NCI-H1694 treated with DMSO at 0.1 percent for 48 hours (cell line): Measurements from ENCODE around the gene FAR1.
A peak's percentile ranks its signal among the peaks of the same experiment; 100 is the strongest.
"Not testable (repeated sequence)": the region's sequence is repeated elsewhere in the genome, so short reads cannot be mapped to it uniquely, and the experiment has no call there.

Experiments used
- DNase-seq: peaks from one replicate; lab custom pipeline; 2025; lab: John Stamatoyannopoulos, UW

The FAR1 gene

DNA sequence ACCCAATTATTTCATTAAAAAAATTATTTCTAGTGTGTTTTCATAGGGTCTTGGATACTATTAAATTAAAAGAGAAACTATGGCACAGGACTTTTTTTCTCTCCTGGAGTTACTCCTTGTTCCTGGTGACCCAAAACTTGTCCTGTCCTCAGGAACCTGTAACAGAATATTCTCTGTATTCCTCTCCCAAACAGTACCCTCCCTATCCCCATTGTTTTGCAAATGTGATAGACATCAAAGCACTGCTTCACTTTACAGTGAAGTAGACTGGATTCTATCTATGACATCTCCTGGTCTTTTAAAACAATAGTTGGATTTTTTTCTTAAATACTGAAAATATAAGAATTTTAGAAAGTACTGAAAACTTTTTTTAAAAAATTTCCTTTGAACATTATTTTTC is 37.2 kb downstream of the FAR1 start:
- no peak for DNase-seq

DNA sequence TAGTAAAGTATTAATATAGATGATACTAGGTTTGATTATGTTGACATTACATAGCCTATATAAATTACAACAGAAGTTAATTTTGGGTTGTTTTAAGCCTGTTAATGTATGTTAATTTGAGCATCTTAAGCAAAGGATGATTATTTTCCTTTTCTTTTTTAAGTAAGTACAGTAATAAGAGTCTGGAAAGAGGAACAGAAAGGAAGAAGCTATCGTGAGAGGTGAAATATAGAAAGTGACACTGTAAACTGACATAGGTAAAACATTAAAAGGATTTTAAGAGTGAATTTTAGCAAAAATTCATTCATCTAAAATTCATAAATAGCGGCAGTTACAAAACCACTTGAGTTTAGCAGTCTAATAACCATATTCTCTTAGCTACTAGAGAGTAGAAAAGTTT is 45.5 kb downstream of the FAR1 start:
- no peak for DNase-seq

DNA sequence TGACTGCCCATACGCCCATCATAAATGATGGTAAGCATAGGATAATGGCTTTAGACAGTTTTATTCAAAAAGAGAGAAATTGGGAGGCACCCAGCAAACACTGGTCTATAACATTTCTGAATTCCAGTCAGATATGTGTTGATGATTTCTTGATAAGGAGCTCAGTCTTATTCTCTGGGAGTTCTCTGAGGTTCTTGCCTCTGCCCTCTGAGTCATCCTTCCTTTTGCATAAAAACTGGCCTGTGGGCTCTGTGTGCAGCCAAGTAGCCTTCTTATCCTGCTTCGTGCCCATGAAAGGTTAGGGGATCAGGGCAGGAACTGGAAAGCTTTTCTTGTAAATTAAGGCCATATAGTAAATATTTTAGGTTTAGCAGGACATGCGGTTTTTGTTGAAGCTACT is 48.9 kb downstream of the FAR1 start:
- no peak for DNase-seq

DNA sequence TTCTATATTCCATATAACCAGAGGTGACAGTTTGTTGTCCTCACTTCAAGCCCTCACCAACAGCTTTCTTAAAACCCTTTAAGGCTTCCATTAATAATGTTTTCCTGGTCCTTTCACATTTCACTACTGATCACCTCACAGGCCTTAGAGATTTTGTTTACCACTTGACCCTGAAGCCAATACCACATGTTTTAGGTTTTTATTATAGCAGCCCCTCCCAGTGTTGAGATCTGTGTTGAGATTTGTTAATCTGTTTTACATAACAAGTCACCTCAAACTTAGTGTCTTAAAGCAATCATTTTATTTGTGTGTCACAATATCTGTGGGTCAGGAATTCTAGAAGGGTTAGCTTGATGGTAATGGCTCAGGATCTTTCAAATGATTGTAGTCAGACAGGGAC is 49.9 kb downstream of the FAR1 start:
- no peak for DNase-seq

DNA sequence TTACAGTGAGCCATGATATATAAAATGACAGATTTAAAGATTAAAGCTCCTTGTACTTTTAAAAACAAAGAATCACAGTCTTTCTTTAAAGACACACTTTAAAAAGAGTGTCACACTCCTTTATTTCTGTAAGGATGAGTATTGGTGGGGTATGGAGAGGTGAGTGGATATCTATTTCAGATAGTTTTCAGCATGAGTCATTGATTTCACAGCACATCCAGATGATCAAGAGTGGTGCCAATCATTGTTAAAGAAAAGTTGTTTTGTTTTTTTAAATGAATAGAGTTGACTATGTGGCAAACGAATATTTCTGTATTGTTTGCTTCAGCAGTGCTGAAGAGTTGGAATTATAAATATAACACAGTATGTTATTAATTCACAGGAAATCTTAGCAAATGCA is 52.5 kb downstream of the FAR1 start:
- DNase-seq = no peak

DNA sequence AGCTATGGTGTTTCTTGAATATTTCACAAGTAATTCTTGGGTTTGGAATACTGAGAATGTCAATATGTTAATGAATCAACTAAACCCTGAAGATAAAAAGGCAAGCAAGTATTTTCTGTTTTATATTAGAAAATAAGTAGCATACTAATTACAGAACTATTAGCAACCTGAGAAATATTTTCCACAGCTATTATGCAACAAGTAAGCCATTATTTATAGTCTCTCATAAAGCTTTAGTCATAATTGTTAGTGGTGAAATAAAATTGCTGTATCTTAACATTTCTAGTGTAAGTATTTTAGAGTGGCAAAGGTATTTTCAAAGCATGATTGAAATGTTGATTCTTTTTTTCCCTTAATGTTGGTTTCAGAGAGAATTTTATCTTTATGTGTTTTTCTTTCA is 53.3 kb downstream of the FAR1 start:
- no peak for DNase-seq

DNA sequence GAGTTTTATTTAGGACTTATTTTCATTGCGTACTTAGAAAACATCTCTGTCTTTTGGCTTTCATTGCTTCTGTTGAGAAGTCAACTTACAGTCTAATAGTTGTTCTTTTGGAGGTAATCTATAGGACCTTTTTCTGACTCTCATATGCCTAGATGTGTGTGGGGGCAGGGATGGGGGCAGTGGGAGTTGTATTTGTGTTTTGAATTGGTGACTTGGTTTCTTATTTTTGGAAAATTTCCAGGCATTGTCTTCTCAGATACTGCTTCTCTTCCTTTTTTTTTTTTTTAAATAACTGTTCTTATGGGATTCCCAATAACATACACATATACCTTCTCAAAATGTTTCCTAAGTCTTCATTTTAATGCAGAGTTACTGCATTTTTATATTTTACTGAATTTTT is 58.0 kb downstream of the FAR1 start:
- no peak for DNase-seq

DNA sequence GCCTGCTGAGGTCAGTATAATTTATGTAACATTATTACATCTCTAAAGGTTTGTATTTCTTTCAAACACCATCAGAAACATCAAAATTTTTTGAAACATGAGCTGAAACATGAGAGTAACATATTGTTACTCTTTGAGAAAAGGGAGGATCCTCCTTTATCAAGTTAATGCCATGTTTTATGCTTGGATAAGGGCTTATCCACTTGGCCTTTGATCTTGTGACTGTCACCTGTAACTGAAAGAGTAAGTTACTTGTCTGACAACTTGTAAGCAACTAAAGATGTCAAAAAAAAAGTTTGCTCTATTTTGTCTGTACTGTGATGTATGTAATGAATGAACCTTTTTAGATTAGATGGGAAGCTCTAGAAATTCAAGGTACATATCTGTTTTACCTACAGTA is 59.6 kb downstream of the FAR1 start:
- no peak for DNase-seq

DNA sequence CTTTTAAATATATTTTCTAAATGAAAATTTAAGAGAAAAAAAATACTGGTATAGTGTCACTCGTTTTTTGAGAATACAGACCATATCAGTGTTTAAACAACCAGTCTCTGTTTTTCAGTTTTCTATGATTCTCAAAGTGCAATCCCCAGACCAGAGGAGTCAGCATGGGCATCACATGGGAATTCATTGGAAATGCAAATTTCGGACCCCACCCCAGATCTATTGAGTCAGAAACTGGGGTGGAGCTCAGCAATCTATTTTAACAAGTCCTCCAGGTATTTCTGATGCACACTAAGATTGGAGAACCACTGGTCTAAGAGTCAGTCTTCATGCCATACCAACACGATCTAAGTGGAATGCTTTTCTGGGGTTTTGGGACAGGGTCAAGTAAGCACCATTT is 66.1 kb downstream of the FAR1 start:
- DNase-seq = no peak

DNA sequence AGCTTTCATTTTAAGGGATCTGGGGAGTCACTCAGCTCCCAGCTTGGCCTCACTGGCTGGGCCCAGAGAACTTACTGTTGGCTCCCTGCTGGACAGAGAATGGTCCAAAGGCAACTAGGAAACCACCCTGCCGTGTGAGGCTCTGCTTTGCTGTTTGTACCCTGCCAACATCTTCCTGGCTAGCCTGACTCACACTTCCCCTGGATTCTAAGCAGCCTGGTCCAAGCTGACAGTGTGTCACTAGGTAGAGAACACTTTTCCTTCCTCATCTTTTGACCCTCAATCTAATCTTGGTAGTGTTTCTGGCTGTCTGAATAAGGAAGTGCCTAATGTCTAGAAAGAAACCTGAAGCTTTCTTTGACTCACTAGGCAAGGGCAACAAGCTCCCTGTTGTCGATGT is 76.7 kb downstream of the FAR1 start:
- no peak for DNase-seq

DNA sequence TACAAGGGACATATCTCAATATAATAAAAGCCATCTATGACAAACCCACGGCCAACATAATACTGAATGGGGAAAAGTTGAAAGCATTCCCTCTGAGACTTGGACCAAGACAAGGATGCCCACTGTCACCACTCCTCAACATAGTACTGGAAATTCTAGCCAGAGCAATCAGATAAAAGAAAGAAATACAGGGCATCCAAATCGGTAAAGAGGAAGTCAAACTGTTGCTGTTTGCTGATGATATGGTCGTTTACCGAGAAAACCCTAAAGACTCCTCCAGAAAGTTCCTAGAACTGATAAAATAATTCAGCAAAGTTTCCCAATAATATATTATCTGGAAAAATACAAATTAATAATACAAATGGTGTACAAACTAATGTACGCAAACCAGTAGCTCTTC is 84.8 kb downstream of the FAR1 start:
- DNase-seq = not testable (repeated sequence)

DNA sequence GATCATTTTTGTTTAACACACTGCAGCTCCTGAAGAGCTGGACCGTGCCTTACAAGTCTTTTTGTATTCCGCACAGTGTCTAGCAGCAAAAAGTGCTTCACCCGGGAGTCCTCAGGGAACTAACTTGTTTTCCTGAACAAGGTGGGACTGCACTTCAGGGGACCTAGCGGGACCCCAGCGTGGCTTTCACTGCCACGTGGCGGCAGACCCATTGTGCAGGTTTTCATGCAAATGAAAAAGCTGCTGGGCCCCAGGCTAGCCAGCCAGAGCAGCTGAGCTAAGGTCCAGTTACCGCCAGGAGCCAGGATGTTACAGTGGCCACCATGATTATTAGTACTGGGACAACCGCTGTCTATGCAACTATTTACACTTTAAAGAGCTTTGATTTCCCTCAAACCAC is 90.6 kb downstream of the FAR1 start:
- DNase-seq = no peak

DNA sequence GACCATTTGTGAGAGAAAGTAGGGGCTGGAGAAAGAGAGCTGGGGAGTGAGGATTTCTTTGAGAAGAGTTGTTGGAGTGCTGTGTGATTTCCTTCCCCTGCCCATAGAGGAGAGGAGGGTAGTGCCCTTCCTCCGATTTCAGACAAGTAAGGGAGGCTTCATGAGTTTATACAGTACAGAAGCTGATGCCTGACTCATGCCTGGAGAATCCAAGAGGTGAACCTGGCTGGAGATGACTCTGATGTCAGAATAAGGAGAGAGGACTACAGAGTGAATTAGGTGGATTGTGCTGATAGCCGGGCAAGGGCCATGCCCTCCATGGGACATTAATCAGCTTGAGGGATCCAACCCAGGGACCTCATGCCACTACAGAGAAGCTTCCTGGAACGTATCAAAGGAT is 91.6 kb downstream of the FAR1 start:
- no peak for DNase-seq

DNA sequence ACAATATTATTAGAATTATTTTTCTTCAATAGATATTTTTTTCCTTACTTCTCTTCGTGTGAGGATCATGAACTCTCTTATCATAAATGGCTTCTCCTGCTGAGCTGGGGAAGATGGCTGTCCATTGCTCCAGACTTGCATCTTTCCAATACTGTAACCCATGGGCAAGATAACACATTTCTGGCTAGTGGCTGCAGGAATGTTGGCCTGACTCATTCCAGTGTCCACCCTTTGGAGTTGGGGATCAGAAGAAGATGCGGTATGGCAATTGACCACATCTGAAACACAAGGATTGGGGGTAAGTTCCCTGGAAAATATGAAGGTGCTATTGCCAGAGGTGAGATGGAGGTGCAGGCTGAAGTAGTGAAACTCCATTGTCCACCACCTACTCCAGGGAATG is 92.8 kb downstream of the FAR1 start:
- DNase-seq = no peak

DNA sequence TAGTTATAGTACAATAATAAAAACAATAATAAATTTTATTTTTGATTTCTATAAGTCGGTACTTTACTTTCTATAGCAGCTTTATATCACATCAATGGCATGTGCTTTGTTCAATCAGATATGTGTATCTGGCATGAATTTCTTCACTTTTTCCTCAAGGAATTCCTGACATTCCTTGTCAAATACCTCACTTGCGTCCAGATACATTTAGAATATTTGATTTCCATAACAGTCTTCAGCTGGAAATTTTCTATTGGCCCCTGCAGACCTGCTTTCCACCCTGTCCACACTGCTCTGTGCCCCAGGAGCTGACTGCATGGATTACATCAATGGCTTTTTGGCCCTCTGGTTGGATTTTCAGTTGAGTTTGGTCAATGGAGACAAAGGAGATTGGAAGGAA is 93.2 kb downstream of the FAR1 start:
- DNase-seq = no peak

DNA sequence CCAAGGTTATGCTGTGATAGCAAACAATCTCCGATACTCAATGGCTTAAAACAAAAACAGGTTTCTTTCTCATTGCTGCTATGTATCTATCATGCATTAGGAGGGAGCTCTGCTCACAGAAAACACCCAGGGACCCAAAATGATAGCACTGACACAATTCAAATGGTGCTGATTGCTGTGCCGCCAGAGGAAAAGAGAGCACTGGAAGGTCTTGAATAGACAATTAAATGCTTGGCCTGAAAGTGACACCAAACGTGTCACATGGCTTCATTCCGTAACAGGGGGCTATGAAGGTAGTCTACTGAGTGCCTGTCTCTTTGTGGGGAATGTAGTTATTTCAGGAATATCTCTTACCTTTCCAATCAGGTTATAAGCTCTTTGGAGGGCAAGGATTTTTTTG is 94.2 kb downstream of the FAR1 start:
- no peak for DNase-seq

DNA sequence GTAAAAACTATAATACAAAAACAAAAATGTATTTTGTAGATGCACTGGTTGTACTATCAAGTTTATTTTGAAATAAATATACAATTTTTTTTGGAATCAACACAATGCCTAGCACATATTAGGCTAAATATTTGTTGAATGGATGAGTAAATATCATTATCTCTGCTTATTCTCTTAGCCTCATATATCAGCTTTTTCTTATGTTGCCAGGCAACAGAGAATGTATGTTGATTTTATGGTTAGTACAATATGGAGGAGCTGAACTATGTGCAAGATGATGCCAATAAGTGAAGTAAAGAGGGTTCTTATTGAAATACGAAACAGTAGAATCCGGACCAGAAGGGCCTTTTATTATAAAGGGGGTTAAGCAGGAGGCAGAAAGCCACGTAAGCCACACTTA is 94.9 kb downstream of the FAR1 start:
- DNase-seq = no peak

DNA sequence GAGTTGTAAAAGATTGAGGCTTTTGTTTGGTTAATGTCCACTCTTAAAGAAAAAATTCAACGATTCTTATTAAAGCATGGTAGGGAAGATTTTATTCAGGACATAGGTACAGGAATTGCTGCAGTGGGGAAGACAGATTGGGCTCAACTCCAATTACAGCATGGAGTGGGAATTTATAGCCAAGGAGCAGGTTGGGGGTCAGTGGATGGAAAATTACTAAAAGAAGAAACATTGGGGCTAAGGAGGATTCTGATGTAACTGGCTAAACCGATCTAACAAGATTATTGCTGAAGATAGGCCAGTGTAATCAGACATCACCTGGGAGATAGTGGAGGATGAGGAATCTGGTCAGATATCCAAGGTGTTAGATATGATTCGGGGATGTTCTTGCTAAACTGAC is 97.4 kb downstream of the FAR1 start:
- DNase-seq = no peak

DNA sequence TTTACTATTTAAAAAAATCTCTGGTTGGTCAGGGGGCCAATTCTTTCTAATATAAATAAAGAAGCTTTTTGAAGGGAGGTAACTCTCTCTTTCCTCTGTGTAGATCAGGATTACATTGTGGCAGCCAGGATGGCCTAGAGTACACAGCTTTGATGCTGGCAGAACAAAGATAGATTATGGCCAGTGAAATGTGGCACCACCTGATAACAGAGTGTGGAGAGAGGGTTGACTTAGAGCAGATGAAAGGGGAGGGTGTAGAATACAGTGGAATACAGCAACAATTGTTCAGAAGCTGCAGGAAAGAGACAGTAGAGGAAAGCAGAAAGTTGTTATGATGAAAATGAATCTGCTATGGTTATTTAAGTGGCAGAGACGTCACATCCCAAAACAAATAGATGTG is 99.0 kb downstream of the FAR1 start:
- DNase-seq = no peak

DNA sequence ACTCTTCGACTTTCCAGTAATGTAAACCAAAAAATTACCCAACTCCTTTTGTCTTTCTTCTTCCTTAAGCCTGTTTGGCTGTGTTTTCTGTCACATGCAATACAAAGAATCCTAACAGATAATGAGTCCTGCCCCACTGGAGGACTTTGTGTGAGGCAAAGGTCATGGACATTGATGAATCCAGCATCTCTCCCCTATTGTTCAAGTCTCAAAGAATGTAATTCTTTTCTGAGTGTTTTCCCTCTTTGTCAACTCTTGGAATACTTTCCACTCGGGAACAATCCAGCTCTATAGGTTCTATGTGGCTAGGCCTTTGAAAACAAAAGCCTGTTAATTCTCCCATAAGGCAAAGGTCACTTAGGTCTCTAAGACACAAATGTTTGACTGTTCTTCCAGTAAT is 100.7 kb downstream of the FAR1 start:
- DNase-seq = no peak

DNA sequence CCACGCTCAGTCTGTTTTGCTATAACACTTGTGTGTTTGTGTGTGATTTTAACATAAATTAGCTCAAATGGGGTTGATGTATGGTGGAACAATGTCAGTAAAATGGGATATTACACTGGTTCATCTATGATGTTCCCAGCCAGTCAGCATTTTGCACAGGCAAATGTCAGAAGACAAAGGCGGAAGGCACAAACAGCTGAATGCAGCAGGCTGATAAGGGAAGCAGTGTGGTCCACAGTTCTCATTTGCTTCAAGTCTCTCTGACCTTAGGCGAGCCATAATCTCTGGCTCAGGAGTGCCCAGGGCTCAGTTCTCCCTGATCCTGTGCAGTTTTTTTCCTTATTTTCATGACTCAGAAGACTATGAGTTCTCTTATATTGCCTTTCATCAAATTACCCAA is 102.7 kb downstream of the FAR1 start:
- no peak for DNase-seq

DNA sequence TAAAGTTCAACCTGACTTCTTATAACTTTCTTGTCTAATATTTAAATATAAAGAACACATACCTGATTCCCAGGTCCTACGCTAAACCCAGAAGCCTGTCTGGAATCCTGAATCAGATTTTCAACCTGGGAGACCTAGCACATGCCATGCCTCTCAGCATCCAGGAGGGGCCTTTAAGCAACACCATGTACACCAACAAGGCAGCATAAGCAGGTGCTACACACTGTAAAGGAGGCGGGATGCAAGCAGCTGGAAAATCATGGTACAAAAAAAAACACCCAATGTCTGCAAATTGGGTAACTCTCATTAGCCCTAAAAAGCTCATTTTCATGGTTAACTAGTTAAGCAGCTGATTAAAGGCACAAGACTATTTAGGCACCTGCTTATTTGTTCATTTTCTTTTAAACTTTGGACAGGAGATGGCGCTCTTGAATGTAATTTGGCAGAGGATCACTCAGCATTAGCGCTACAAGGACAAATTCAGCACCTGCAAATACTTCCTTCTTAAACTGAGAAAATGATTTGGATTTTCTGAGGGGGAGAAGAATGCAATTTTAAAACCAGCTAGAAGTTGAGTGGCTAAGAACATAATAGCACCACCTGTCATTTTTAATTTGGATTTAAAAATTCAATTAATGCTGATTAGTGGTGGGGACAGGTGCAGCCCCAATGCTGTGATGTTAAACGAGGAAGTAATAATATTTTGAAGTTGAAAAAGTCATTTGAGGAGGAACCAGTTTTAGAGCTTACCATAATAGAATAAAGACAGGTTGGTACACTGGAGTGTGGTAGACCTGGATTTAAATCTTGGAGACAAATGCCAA is 104.0 kb downstream of the FAR1 start:
- DNase-seq = peak; percentile 60

DNA sequence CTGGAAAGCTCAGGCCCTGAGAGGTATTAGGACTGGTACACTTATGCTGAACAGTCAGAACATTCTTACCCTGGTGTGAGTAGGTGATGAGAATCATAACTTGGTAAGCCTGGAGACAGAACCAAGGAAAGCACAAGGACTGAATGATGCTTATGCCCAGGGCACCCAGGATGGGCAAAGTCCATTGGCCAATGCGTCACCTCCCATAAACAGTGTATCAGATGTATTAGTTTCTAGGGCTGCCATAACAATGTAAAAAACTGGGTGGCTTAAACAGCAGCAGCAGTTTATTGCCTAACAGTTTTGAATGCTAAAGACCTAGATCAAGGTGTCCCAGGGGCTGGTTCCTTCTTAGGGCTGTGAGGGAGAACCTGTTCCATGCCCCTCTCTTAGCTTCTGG is 107.0 kb downstream of the FAR1 start:
- DNase-seq = no peak

DNA sequence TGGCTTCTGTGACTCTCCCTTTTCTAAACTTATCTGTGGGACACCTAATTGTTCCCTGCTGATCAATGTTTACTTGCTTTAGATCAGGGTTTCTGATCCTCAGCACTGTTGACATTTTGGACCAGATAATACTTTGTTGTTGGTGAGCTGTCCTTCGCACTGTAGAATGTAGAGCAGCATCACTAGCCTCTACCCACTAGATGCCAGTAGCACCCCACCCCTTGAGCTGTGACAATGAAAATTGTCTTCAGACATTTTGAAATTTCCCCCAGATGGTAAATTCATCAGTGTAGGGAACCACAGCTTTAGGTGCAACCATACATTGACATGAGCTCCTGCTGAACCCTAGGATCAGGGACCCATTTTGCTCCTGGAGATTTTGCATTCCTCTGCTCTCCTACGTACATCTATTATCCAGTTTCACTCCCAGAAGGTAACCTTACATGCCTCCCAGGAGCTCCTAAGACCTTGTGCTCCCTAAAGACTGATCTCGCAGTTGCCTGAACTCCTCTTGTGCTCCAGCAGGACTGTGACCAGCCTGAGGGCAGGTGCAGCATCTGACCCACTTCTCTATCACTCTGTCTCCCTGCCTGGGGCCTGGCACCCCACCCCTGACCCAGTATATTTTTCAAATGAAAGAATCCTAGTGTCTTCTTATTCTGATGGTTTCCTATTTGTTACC is 107.8 kb downstream of the FAR1 start:
- peak; percentile 13 for DNase-seq
